Ecto neural progenitor cell (in vitro differentiated cells): Measurements from ENCODE around the gene PTGES.
"Not testable (repeated sequence)": the region's sequence is repeated elsewhere in the genome, so short reads cannot be mapped to it uniquely, and the experiment has no call there.

ENCODE experiments used
- DNase-seq: peaks from one replicate; pipeline ENCODE4 v3.0.0-alpha.2; 2018; ENCODE audit warnings: low spot score

Gene PTGES

DNA sequence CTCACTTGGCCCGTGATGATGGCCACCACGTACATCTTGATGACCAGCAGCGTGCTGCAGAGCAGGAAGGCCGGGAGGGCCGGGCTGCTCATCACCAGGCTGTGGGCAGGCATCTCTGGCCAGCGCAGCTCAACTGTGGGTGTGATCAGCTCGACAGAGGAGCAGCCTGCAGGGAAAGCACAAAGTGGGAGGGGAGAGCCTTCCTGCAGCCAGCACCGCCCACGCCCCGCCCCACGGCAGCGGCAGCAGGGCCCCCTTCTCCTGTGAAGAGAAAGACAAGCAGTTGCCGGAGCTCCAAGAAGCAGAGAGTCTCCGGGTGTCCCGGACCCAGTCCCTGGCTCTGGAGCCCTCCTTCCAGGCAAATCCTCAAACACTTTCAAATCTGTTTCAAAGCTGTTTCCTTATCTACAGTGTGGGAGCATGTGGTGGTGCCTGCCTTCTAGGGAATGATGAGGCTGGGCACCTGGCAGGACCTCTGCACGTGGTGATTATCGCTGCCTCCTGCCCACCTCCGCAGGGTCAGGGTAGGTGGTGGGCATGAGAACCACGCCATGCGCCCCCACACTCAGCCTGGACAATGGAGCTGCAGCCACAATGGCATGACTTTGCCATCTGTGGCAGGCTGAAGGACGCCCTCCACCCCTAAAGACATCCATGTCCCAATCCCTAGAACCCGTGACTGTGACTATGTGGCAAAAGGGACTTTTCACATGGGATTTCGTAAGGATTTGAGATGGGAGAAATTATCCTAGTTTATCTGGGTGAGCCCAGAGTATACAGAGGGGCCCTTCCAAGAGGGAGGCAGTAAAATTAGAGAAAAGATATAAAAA, at the start of gene PTGES:
TSS of gene PTGES (minus strand) at position 143 of the 830 bp plus-strand sequence. CDS start at position 113, 30 bp downstream.
- DNase-seq, result peak; percentile 87

DNA sequence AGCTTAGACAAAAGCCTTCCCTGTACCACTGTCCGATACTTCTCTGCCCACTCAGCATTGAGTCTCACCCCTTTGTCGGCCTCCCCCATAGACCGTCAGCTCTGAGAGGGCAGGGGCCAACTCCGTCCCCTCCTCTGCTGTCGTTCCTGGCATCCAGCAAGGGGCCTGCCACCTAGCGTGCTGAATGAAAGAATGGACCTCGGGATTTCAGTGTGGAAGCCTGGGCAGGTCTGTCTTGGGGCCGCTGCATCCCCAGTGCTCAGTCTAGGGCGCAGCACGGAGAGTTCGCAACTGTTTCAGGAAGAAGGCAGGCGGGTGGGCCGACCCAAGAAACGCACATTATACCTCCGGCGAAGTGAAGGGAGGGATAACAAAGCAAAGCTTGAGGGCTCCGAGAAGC, 48.7 kb upstream of the PTGES start:
- DNase-seq, result no peak

DNA sequence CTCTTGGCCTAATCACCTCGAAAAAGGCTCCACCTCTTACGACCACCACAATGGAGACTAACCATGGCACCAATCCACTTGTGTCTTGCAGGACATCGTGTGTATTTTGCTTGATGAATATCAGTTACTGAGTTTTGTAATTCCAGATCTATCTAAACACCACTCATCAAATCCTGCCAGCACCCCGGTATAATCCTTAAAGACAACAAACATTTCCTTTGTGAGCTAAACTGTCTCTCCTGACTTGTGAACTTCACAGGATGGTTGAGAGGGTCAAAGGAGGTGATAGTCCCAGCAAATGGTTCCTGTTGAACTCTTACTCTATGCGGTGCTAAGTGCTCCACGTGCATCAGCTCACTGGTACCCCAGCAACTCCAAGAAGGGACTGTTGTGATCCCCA, 46.1 kb upstream of the PTGES start:
- DNase-seq, result no peak

GRCh38 chr9:129796029-129796428, 43.2 kb upstream of the PTGES start:
- not testable (repeated sequence) for DNase-seq

- no peak for DNase-seq
Observed at GRCh38 chr9:129794549-129794948, 41.7 kb upstream of the PTGES start.

- no peak for DNase-seq
Observed at GRCh38 chr9:129786481-129786880, 33.6 kb upstream of the PTGES start.

- no peak for DNase-seq
Observed at GRCh38 chr9:129785866-129786265, 33.0 kb upstream of the PTGES start.

GRCh38 chr9:129784970-129785369, 32.1 kb upstream of the PTGES start:
- not testable (repeated sequence) for DNase-seq

DNA sequence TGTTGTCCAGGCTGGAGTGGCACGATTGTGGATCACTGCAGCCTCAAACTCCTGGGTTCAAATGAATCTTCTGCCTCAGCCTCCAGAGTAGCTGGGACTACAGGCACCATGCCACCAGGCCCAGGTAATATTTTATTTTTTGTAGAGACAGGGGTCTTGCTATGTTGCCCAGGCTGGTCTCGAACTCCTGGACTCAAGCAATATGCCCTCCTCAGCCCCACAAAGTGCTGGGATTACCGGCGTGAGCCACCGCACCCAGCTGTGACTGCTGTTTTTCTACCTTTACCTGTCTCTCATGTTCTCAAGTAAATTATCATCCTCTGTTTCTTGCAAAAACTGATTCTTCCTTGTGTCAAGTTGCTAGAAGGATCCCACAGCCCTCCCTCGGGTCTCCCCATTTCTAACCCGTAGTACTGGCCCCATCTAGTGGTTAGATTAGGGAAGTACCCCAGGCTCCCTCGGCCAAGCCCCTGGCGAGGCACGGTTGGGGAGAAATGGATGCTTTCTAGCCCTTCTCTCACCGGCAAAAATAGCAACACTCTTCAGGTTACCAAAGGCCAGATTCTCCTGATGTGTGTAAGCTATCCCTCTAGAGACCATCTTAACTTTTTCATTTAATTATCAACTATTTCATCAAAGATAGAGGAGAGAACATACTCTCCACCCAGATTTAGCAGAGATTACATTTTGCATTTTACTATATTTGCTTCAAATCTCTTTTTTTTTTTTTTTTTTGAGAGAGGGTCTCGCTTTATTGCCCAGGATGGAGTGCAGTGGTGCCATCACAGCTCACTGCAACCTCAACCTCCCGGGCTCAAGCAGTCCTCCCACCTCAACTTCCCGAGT, 30.9 kb upstream of the PTGES start:
- peak; percentile 83 for DNase-seq

DNA sequence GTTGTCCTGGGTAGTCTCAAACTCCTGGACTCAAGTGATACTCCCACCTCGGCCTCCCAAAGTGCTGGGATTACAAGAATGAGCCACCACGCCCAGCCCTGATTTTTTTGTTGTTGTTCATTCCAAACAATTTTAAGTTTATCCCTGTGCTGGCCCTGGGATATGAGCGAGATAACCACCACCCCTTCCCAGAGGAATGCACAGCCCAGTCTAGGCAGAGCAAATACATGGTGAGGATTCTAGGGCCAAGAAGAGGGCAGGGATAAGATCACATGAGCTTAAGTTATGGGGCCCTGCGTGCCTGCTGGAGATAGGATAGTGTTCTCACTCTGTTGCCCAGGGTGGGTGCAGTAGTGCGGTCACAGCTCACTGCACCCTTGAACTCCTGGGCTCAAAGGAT, 29.1 kb upstream of the PTGES start:
- DNase-seq, result no peak

DNA sequence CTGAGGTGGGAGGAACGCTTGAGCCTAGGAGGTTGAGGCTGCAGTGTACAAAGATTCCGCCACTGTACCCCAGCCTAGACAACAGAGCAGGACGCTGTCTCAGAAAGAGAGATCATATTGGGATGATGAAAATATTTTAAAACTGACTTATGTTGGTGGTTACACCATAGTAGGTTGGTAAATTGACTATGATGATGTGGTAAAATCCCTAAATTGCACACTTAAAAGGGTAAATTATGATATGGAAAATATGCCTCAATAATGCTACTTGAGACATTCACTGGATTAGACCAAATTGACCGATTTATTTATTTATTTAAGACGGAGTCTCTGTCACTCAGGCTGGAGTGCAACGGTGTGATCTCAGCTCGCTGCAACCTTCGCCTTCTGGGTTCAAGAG, 28.3 kb upstream of the PTGES start:
- DNase-seq, result no peak

DNA sequence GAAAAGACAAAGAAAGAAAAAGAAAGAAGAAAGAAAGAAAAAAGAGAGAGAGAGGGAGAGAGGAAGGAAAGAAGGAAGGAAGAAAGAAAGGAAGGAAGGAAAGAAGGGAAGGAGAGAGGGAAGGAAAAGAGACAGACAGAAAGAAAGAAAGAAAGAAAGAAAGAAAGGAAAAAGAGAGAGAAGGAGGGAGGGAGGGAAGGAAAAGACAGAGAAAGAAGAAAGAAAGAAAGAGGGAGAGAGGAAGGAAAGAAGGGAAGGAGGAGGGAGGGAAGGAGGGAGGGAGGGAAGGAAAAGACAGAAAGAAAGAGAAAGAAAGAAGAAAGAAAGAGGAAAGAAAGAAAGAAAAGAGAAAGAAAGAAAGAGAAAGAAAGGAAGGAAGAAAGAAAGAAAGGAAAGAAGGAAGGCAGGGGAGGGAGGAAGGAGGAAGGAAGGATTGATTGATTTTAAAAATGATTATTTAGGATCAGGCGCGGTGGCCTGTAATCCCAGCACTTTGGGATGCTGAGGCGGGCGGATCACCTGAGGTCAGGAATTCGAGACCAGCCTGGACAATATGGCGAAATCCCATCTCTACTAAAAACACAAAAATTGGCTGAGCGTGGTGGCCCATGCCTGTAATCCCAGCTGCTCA, 26.8 kb upstream of the PTGES start:
- no peak for DNase-seq

- no peak for DNase-seq
Observed at GRCh38 chr9:129778469-129778868, 25.6 kb upstream of the PTGES start.

- DNase-seq, result no peak
Observed at GRCh38 chr9:129777769-129778130, 24.9 kb upstream of the PTGES start.

- DNase-seq, result peak; percentile 64
Observed at GRCh38 chr9:129776938-129777768, 24.3 kb upstream of the PTGES start.

- DNase-seq, result no peak
Observed at GRCh38 chr9:129776566-129776937, 23.7 kb upstream of the PTGES start.

GRCh38 chr9:129776096-129776495, 23.3 kb upstream of the PTGES start:
- DNase-seq, result not testable (repeated sequence)

- no peak for DNase-seq
Observed at GRCh38 chr9:129775448-129775798, 22.6 kb upstream of the PTGES start.

GRCh38 chr9:129774791-129775447, 22.1 kb upstream of the PTGES start:
- no peak for DNase-seq

DNA sequence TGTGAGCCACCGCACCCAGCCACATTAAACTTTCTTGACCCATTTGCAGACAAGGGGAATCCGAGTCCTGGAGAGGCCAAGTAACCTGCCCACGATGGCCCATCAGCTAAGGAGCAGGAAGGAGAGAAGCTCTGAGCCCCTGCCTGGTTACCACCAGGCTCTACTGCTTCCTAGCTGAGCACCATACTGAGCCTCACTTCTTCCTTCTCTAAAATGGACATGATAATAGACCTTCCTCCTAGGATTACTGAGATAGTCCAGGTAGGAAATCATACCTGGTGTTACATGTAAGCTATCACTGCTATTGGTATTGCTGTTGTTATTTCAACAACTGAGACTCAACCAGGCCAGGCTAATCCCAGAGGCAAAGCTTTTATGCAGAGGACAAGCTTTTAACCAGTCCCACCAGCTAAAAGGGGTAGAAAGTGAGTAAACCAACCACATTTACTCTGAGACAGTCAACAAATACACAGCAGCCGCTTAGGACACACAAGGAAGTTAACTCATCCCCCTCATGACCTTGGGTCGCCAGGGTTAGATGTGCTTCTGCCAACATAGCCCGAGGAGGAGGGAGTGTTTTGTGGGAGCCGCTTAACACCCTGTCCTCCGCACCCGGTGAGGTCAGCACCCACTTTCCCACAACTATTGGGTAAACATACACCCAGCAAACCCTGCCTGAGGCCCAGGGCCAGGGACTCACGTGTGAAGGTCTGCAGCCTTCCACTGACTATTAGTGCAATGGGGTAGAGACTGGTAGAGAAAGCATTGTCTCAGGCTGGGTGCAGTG, 20.6 kb upstream of the PTGES start:
- DNase-seq, result no peak

DNA sequence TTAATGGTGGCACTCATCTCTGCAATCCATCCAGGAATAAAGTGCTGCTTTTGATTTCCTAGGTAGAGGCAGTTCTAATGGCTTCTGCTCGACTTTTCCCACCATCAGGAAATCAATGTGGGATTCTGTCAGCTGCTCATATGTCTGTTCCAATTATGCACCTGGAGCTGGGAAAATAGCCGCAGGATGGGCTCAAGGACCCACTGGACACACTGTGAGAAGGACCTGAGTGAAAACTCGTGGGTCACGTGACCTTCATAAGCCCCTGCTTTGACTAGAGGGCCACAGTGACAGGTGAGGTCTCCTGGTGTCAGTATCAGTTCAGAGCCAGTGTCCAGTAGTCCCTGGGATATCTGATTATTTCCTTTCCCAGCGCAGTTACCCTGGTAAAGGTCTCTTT, 17.9 kb upstream of the PTGES start:
- no peak for DNase-seq
